Gastrocnemius medialis (tissue), 4 donors: ENCODE data around the gene ANKRD53. TPM values are rescaled to one million over a fixed set of nuclear protein-coding genes. Genes with fewer than 3 reads are reported as not detected.
"Not testable (repeated sequence)": the region's sequence is repeated elsewhere in the genome, so short reads cannot be mapped to it uniquely, and the experiment has no call there.

Experiments used
- ATAC-seq, 2 donors: fragments of 150-250 bp; one replicate each; pipeline ENCODE4 v1.9.1; 2016
- DNase-seq, 2 donors: peaks; one replicate each; pipeline ENCODE4 v3.0.0-alpha.2; 2019
- H3K27ac ChIP-seq, 4 donors: fragments of 200-600 bp; sonication (generic); 1 replicate in 1 of 4; 2 replicates in 3 of 4; pipeline ENCODE4 v1.5.1; 2016 to 2018; ENCODE audit warnings: mild to moderate bottlenecking in 2 of 4, moderate library complexity in 1 of 4
- H3K27me3 ChIP-seq, 3 donors: fragments of 200-600 bp; sonication (generic) in 2 of 3; 1 replicate in 1 of 3; 2 replicates in 2 of 3; pipeline versions ENCODE4 v1.5.1 to v1.6.0; 2016 to 2019; ENCODE audit warnings: mild to moderate bottlenecking in 1 of 3, moderate library complexity in 1 of 3
- H3K36me3 ChIP-seq, 2 donors: fragments of 200-600 bp; sonication (generic) in 1 of 2; one replicate each; pipeline ENCODE4 v1.5.1; 2017 to 2018
- H3K4me1 ChIP-seq, 2 donors: fragments of 200-600 bp; sonication (generic) in 1 of 2; one replicate each; pipeline ENCODE4 v1.5.1; 2016 to 2017; ENCODE audit warnings: mild to moderate bottlenecking in 2 of 2
- H3K4me3 ChIP-seq, 4 donors: fragments of 200-600 bp; sonication (generic) in 3 of 4; 1 replicate in 1 of 4; 2 replicates in 3 of 4; pipeline ENCODE4 v1.5.1; 2016 to 2019; ENCODE audit warnings: mild to moderate bottlenecking in 2 of 4
- H3K9me3 ChIP-seq, 3 donors: fragments of 200-600 bp; sonication (generic) in 2 of 3; 1 replicate in 1 of 3; 2 replicates in 2 of 3; pipeline ENCODE4 v1.5.1; 2016 to 2019
- CTCF ChIP-seq, 5 experiments: fragments of 450-650 bp in 3 of 5; fragments of 200-600 bp in 2 of 5; sonication (generic) in 2 of 5; IDR thresholded peaks in 4 of 5; conservative IDR thresholded peaks in 1 of 5; 1 replicate in 4 of 5; 2 replicates in 1 of 5; pipeline ENCODE4 v1.5.1; 2016 to 2019; ENCODE audit warnings: antibody characterized with exemption in 5 of 5, mild to moderate bottlenecking in 3 of 5, moderate library complexity in 3 of 5
- POLR2A ChIP-seq, 2 donors: fragments of 450-650 bp; IDR thresholded peaks; one replicate each; pipeline ENCODE4 v1.6.1; 2017; ENCODE audit warnings: antibody characterized with exemption in 2 of 2, mild to moderate bottlenecking in 2 of 2, moderate library complexity in 2 of 2
- in situ Hi-C, 4 donors: fragments of 200-750 bp; cut with MboI; loops; one replicate each; pipeline versions ENCODE4 v1.15.0 to v1.8.0; 2017; ENCODE audit warnings: low sequenced_read_pairs in 4 of 4
- intact Hi-C: fragments of 100-400 bp; cut with DNase I; formaldehyde crosslinking; loops from one replicate; pipeline ENCODE4 v1.15.1; 2023; ENCODE audit warnings: low total_unique reads
- total RNA-seq, 4 donors: library from RNA; depleted of rRNA; stranded (reverse); fragments of >200 nt; gene quantifications; one replicate each; pipeline versions ENCODE4 v1.1.0 to v1.2.3, GENCODE V29; 2016

ANKRD53 gene
- total RNA-seq, 4 donors from 2014 or later = 0.44 to 2.0 TPM; not detected in 2

- intact Hi-C loops (loop anchor here (2.0 kb wide), 2 partner anchors 29 to 75 kb away; partner anchors contain the start of gene NAGK), in situ Hi-C loops (no loop called here)
- peak overlapping the region; percentile 85 to 92 (median 88) for H3K27ac ChIP-seq
- ATAC-seq (peak; percentile 49 to 50), DNase-seq (no peak)
- H3K27me3 ChIP-seq = no peaks in the 10 kb centered on the region
- H3K36me3 ChIP-seq = peaks cover 0 to 28% of the 10 kb centered on the region in 2 donors
- TF ChIP-seq POLR2A (IDR thresholded peaks at IDR 0.05) (no peak), CTCF (IDR thresholded peaks at IDR 0.05 in 4 of 5, conservative IDR thresholded peaks at IDR 0.05 in 1 of 5) (no peak)
- peak overlapping the region; percentile 91 to 94 (median 94) for H3K4me3 ChIP-seq
- peaks cover 14 to 16% of the 10 kb centered on the region in 2 donors for H3K4me1 ChIP-seq
- no peaks in the 10 kb centered on the region for H3K9me3 ChIP-seq
These were observed 15.7 kb downstream of the ANKRD53 start for GRCh38 chr2:70994009-70994698.

GRCh38 chr2:70994699-70995425, 16.4 kb downstream of the ANKRD53 start, which contains the start of gene TEX261:
Gene TEX261, minus strand, starts transcription at chr2:70994873. Its CDS starts 116 bp downstream, at chr2:70994757.
- intact Hi-C loops (loop anchor here (2.0 kb wide), 2 partner anchors 30 to 74 kb away; partner anchors contain the start of gene NAGK), in situ Hi-C loops (no loop called here)
- Histone ChIP-seq H3K4me1 (peaks cover 14 to 16% of the 10 kb centered on the region in 2 donors), H3K9me3 (no peaks in the 10 kb centered on the region), H3K4me3 (peak within 1 kb of the TSS; percentile 91 to 94 (median 94)), H3K27me3 (no peaks in the 10 kb centered on the region), H3K36me3 (peaks cover 0 to 21% of the 10 kb centered on the region in 2 donors), H3K27ac (peak within 1 kb of the TSS; percentile 85 to 92 (median 88))
- TF ChIP-seq POLR2A (IDR thresholded peaks at IDR 0.05) (peak; percentile 67 to 74), CTCF (IDR thresholded peaks at IDR 0.05 in 4 of 5, conservative IDR thresholded peaks at IDR 0.05 in 1 of 5) (peak; percentile 43 to 82 (median 56))
- peak; percentile 71 to 83 for DNase-seq
- peak; percentile 91 to 97 for ATAC-seq

- Histone ChIP-seq H3K4me3 (peak overlapping the region; percentile 90 to 94 (median 92)), H3K27ac (peak overlapping the region in 2 of 4 donors; percentile 85 to 92), H3K27me3 (no peaks in the 10 kb centered on the region), H3K36me3 (peaks cover 0 to 17% of the 10 kb centered on the region in 2 donors), H3K9me3 (no peaks in the 10 kb centered on the region), H3K4me1 (peaks cover 14 to 16% of the 10 kb centered on the region in 2 donors)
- DNase-seq (no peak), ATAC-seq (peak; percentile 1 to 21)
- in situ Hi-C loops (no loop called here), intact Hi-C loops (loop anchor here (2.0 kb wide), 2 partner anchors 31 to 73 kb away; partner anchors contain the start of gene NAGK)
- TF ChIP-seq POLR2A (IDR thresholded peaks at IDR 0.05) = no peak
- peak in 1 of 5 experiments; percentile 35 for TF ChIP-seq CTCF (IDR thresholded peaks at IDR 0.05 in 4 of 5, conservative IDR thresholded peaks at IDR 0.05 in 1 of 5)
These were observed 16.9 kb downstream of the ANKRD53 start for GRCh38 chr2:70995426-70995729.

- DNase-seq, H3K4me3 ChIP-seq, H3K36me3 ChIP-seq, H3K9me3 ChIP-seq, H3K27ac ChIP-seq, H3K27me3 ChIP-seq, intact Hi-C loops, ATAC-seq, in situ Hi-C loops: not testable (repeated sequence)
- peaks cover 2 to 13% of the 10 kb centered on the region in 2 donors for H3K4me1 ChIP-seq
These were observed 20.5 kb downstream of the ANKRD53 start for GRCh38 chr2:70998885-70999284.

- TF ChIP-seq POLR2A (IDR thresholded peaks at IDR 0.05) = no peak
- no peak for TF ChIP-seq CTCF (IDR thresholded peaks at IDR 0.05 in 4 of 5, conservative IDR thresholded peaks at IDR 0.05 in 1 of 5)
- no peaks in the 10 kb centered on the region for H3K27me3 ChIP-seq
- no peak overlapping the region for H3K4me3 ChIP-seq
- in situ Hi-C loops = no loop called here
- no peak overlapping the region for H3K27ac ChIP-seq
- H3K4me1 ChIP-seq = peaks cover 0 to 11% of the 10 kb centered on the region in 2 donors
- DNase-seq (no peak), ATAC-seq (no peak)
- H3K9me3 ChIP-seq = no peaks in the 10 kb centered on the region
- no peaks in the 10 kb centered on the region for H3K36me3 ChIP-seq
- intact Hi-C loops = no loop called here
These were observed 20.9 kb downstream of the ANKRD53 start for GRCh38 chr2:70999362-70999761.

GRCh38 chr2:70999931-71000330, 21.5 kb downstream of the ANKRD53 start:
- H3K27me3 ChIP-seq, intact Hi-C loops, DNase-seq, H3K36me3 ChIP-seq, H3K9me3 ChIP-seq, H3K27ac ChIP-seq, in situ Hi-C loops, H3K4me3 ChIP-seq, ATAC-seq: not testable (repeated sequence)
- peaks cover 0 to 11% of the 10 kb centered on the region in 2 donors for H3K4me1 ChIP-seq
